Muscle of arm (tissue), 12 donors: Measurements from ENCODE around the gene POM121C. TPM values are rescaled to one million over a fixed set of nuclear protein-coding genes. Genes with fewer than 3 reads are reported as not detected.
"Not testable (repeated sequence)": the region's sequence is repeated elsewhere in the genome, so short reads cannot be mapped to it uniquely, and the experiment has no call there.

Experiments used
- DNase-seq: peaks from one replicate; pipeline ENCODE4 v3.0.0-alpha.2; 2013
- polyA plus RNA-seq, 12 donors: library from polyadenylated mRNA; unstranded; fragments of 120-200 nt; gene quantifications; one replicate each; pipeline ENCODE4 v1.2.1, GENCODE V29; 2013; ENCODE audit not compliant: insufficient read length in 12 of 12

The POM121C gene
- polyA plus RNA-seq, 12 donors: 33.1 to 68.7 (median 37.5) TPM; not detected in 1

- DNase-seq: not testable (repeated sequence)
Observed at GRCh38 chr7:75442101-75442464, 44.0 kb downstream of the POM121C start.

- not testable (repeated sequence) for DNase-seq
Observed at GRCh38 chr7:75439000-75439399, 47.1 kb downstream of the POM121C start.

GRCh38 chr7:75423481-75423880 lies 62.6 kb downstream of the POM121C start:
- DNase-seq: not testable (repeated sequence)

GRCh38 chr7:75421798-75422710 lies 64.0 kb downstream of the POM121C start:
- DNase-seq: not testable (repeated sequence)

GRCh38 chr7:75420152-75420551 lies 65.9 kb downstream of the POM121C start:
- not testable (repeated sequence) for DNase-seq

GRCh38 chr7:75419693-75420092 lies 66.4 kb downstream of the POM121C start:
- not testable (repeated sequence) for DNase-seq

GRCh38 chr7:75419210-75419609 lies 66.9 kb downstream of the POM121C start:
- DNase-seq: not testable (repeated sequence)

GRCh38 chr7:75418292-75418858 lies 67.7 kb downstream of the POM121C start:
- not testable (repeated sequence) for DNase-seq

- not testable (repeated sequence) for DNase-seq
Observed at GRCh38 chr7:75416787-75417186, 69.3 kb downstream of the POM121C start.

GRCh38 chr7:75415829-75416373 lies 70.2 kb downstream of the POM121C start:
- not testable (repeated sequence) for DNase-seq

- not testable (repeated sequence) for DNase-seq
Observed at GRCh38 chr7:75415428-75415817, 70.7 kb downstream of the POM121C start.

- not testable (repeated sequence) for DNase-seq
Observed at GRCh38 chr7:75414708-75415427, 71.2 kb downstream of the POM121C start.

- not testable (repeated sequence) for DNase-seq
Observed at GRCh38 chr7:75414204-75414603, 71.9 kb downstream of the POM121C start.

GRCh38 chr7:75410823-75411173 lies 75.3 kb downstream of the POM121C start:
- not testable (repeated sequence) for DNase-seq

- DNase-seq: not testable (repeated sequence)
Observed at GRCh38 chr7:75409880-75410822, 75.9 kb downstream of the POM121C start.

GRCh38 chr7:75404663-75405062 lies 81.4 kb downstream of the POM121C start:
- DNase-seq: not testable (repeated sequence)

- DNase-seq: not testable (repeated sequence)
Observed at GRCh38 chr7:75403455-75404443, 82.3 kb downstream of the POM121C start.

GRCh38 chr7:75400575-75400974 lies 85.5 kb downstream of the POM121C start:
- not testable (repeated sequence) for DNase-seq
